CD1c-positive myeloid dendritic cell (primary cell): ENCODE results near the gene RNF32.
"Not testable (repeated sequence)": the region's sequence is repeated elsewhere in the genome, so short reads cannot be mapped to it uniquely, and the experiment has no call there.

Source experiments
- DNase-seq: peaks from one replicate; pipeline ENCODE4 v3.0.0-alpha.2; 2016; ENCODE audit errors: extremely low spot score

Gene RNF32

DNA sequence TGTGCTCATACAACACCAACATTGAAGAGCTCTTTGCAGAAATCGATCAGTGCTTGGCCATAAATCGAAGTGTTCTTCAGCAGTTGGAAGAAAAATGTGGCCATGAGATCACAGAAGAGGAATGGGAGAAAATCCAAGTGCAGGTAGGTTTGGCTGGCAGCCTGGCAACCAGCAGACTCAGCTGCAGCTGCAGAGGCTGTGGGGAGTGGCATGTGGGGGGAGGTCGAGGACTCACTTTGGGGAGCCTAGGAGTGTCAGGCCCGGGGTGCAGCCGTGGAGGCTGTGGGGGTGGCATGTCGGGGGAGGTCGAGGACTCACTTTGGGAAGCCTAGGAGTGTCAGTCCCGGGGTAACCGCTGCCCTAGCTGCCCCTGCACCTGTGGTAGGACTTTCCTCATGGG, 35.1 kb downstream of the RNF32 start:
- DNase-seq, result no peak

DNA sequence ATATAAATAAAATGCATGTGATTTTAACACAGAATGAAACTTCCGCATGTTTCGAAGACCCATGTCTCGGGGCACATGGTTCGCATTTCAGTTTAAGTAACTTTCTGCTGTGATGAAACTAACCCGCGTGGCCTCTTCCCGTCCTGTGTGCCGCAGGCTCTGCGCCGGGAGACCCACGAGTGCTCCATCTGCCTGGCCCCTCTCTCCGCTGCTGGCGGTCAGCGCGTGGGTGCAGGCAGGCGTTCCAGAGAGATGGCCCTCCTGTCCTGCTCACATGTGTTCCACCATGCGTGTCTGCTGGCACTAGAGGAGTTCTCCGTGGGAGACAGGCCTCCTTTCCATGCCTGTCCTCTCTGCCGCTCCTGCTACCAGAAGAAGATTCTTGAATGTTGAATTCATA, 35.7 kb downstream of the RNF32 start:
- no peak for DNase-seq

DNA sequence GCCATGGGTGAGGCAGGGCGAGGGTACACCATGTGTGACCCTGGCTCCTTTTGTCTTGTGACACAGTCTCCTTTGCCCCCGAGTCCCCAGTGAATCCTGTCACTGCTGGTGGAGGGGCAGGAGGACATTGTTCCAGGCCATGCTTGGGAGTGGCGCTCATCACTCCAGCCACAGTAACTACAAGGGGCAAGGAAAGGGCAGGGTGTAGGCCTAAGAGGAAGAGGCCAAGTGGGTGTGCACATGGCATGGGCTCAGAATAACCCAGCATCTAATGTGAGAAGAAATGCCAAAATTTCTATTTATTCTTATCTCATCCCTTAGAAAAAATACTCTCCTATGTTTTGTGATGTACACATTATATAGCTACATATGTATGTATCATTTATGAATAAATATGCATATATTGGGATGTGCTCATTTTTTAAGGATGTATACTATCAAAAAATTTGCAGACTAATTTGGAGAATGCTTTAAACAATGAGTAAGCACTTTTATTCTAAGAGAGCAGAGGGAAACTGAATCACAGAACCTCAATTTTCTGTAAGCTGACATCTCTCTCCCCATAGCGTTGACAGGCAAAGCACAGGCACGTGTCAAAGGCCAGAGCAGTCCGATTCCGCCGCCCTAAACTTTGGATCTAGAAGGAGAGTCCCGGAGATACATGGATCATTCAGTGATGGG, 36.9 kb downstream of the RNF32 start:
- DNase-seq, result no peak

DNA sequence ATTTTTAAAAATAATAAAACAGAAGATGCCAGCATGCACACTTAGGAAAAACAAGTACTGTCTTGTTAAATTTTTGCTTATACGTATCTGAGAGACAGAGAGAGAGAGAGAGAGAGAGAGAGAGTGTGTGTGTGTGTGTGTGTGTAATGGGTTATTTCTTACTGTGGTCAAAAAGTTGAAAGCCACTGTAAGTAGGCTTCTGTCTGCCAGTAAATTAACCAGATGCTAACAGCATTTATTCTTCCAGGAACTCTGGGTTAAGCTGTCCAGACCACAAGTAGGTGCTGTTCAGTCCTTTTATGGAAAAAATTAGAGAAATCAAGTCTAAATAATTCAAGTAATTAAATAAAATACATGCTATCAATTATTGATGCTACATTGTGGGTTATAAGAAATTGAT, 39.7 kb downstream of the RNF32 start:
- no peak for DNase-seq

DNA sequence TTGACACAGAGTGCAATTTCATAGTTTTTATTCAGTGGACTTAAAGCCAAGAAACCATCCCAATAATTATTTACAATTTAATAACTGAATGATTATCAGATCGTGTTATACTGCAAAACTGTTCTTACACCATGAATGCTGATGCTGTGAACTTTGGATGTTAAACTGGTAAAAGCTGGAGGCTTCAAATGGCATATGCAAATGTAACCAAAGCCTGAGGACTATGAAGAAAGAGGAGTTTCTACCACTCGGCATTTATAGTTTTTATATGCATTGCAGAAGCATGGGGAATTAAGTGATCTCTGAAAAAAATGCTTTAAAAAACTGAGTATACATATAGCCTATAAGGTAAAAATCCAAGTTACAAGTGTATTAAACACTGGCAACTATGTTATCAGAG, 42.4 kb downstream of the RNF32 start:
- DNase-seq, result no peak

DNA sequence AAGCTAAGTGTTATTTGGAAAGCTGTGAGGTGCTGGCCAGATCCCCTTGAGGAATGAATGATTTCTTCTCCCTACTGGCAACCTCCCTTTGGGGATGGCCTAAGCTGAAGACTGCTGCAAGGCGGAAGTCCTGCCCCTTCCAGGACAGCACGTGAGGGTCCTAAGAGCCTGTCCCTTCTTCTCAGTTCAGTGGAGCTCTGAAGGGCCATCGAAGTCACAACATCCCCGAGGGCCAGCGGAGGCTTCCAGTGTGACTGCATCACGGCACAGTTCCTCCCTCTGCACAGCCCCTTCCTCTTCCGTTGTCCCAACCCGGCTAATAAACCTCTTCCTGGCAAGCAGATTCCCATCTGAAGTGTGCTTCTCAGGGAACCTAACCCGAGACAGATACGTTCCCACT, 43.7 kb downstream of the RNF32 start:
- DNase-seq, result no peak

DNA sequence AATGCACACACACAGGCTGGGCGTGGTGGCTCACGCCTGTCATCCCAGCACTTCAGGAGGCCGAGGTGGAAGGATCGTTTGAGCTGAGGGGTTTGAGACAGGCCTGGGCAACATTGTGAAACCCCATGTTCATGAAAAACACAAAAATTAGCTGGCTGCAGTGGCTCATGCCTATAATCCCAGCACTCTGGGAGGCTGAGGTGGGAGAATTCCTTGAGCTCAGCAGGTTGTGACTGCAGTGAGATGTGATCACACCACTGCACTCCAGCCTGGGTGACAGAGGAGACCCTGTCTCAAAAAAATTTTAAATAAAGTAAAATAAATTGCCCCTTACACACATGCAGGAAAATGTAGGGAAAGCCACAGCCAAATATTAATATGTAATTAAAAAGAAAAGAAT, 44.1 kb downstream of the RNF32 start:
- DNase-seq, result no peak

DNA sequence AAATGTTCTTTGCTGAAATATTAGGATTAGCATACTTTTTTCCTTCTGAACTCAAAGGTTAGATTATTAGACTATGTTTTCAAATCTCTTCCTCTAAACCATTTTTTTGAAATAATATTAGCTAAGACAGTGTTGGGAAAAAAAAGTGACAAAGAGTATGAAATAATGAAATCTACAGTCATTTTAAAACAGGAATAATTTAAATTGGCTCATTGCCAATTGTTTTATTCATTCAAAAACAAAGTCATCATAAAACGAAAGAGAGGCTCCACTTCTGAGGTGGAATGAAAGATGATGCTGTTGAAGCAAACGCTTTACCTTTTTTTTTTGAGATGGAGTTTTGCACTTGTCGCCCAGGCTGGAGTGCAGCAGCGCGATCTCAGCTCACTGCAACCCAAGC, 51.2 kb downstream of the RNF32 start:
- DNase-seq, result no peak

DNA sequence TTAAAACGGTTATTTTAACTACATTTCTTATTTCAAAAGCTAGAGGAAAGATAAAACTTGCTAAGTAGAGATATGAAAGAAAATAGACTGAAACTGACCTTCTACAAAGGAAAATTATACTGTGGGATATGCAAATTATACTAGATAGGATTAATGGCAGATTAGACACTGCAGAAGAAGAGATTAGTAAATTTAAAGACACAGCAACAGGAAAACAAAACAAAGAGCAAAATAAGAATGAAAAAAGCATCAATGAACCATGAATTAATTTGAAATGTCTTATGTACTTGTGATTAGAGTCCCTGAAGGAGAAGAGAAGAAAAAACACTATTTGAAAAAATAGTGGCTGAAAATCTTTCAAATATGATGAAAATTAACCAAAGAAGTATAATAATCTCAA, 52.3 kb downstream of the RNF32 start:
- DNase-seq, result no peak

DNA sequence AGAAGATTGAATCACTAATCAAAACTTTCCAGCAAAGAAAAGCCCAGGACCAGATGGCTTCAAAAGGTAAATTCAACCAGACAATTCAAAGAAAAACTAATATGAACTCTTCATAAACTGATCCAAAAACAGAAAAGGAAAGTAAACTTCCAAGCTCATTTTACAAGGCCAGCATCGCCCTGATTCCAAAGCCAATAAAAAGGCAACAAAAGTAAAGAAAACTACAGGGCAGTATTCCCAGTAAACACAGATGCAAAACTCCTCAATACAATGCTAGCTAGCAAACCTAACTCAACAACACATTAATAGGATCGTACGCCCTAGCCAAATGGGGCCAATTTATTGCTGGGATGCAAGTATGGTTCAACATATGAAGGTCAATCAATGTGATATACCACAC, 53.1 kb downstream of the RNF32 start:
- DNase-seq, result no peak

DNA sequence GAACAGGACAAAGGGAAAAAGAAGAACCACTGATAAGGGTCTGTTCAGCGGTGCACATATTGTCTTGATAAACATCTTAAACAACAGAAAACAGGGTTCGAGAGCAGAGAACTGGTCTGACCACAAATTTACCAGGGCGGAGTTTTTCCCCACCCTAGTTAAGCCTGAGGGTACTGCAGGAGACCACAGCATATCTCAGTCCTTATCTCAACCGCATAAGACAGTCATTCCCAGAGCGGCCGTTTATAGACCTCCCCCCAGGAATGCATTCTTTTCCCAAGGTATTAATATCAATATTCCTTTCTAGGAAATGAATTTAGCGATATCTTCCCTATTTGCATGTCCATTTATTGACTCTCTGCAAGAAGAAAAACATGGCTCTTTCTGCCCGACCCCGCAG, 56.7 kb downstream of the RNF32 start:
- not testable (repeated sequence) for DNase-seq

DNA sequence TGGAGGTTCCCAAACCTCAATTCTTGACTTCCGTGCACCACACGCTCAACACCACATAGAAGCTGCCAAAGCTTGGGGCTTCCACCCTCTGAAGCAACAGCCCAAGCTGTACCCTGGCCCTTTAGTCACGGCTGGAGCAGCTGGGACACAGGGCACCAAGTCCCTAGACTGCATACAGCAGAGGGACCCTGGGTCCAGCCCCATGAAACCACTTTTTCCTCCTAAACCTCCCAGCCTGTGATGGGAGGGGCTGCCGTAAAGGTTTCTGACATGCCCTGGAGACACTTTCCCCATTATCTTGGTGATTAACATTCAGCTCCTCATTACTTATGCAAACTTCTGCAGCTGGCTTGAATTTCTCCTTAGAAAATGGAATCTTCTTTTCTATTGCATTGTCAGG, 57.9 kb downstream of the RNF32 start:
- not testable (repeated sequence) for DNase-seq

DNA sequence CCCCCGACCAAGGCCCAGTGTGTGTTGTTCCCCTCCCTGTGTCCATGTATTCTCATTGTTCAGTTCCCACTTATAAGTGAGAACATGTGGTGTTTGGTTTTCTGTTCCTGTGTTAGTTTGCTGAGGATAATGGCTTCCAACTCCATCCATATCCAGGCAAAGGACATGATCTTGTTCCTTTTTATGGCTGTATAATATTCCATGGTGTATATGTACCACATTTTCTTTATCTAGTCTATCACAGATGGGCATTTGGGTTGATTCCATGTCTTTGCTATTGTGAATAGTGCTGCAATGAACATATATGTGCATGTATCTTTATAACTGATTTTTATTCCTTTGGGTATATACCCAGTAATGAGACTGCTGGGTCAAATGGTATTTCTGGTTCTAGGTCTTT, 61.2 kb downstream of the RNF32 start:
- not testable (repeated sequence) for DNase-seq

DNA sequence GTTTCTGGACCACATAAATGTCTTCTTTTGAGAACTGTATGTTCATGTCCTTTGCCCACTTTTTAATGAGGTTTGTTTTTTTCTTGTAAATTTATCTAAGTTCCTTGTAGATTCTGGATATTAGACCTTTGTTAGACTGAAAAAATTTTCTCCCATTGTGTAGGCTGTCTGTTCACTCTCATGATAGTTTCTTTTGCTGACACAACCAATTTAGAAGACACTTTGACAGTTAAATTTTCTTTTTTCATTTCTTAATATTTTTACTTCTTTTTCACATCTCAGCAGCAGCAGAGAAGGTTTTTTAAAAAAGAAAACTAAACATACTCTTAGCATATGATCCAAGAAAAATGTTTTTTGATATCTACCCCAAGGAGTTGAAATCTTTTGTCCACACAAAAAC, 61.8 kb downstream of the RNF32 start:
- DNase-seq, result no peak

DNA sequence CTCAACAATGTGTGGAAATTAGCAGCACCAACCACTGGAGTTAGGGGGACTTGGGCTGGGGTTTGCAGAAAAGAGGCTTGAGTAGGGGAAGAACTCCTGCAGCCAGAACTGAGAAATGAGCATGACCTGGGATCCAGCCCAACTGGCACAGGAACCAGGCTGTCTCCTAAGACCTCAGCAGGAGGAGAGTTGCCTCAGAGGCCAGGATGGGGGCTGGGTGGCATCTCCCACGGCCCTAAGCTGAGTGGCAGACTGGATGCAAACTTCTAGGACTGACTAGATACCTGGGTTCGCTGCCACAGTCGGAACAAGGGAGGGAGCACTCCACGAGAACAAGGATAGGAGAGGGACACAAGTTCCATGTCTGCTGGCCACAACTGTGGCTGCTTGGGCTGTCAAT, 62.6 kb downstream of the RNF32 start:
- no peak for DNase-seq

DNA sequence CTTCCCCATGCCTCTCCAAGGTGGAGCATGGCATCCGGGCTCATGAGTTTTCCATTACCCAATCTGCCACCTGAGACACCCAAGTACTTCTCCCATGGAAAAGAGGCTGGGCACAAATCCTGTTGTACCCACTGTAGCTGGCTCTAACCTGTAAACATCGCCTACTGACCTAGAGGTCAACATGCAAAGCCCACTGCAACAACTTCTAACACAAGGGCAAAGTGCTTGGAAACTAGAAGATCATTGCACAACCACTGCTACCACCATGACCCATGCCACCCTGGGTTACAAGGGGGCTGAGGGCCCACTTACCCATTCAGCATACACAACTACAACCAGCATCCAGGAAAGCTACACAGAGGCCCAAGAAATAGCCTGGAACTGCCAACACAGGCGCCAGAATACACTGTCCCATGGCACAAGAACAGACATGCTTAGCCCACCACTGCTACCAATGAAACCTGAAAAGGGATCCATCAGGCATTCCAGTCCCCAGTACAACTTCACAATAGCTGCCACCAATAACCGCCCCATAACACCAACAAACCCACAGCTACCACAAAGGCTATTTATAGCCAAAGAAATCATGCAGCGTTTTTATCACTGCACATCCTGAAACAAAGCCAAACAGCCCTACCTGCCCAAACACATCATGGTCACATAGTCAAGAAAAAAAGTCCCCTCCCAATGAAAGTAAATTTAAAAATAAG, 63.4 kb downstream of the RNF32 start:
- DNase-seq, result no peak

DNA sequence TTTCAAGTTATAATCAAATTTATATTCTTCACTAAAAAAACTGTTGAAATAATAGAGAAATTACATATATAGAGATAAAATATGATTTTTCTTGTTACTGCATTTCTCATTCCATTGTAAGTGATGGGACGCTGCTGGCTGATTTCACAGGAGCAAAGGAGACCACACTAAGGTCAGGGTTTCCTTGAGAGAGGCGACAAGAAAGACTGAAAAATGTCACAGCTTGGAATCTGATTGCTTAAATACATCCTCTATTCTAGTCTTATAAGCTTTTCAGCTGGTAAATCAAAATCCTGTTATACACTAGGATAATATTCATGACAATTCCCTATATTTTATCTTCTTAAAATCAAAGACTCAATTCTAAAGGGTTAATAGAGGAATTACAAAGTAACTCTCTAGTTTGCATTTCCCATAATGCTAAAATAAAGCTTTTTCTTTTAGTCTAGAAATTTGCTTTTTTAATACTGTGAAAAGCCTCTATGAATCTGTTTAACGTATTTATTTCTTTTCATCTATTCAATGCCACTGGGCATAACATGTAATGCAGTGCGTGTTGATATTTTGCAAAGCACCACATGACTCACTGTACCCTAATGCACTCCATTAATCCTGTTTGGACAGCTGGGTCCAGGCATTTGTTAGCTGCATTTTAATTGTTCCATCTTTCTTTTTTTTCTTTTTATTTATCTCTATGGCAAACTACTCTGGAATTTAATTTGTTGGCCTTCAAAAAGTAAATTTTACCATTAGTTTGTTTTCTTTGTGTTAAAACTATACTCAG, 81.7 kb downstream of the RNF32 start:
- DNase-seq, result no peak

DNA sequence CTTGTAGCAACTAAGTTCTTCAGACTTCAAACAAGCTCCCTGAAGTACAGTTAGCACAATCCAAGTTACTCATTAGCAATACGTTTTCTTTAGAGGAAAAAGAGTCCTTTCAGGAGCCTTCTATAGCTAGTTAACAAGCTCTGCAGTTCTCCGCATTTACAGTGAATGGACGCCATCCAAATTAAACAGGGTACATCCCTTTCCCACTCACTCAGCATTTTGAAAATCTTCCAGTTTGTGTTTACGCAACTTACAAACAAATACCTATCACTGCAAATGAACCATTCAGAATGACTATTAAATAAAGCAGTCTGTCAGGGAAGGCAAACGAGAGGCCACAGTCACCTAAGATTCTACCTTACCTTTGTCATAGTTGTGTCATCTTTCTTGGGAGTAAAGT, 84.5 kb downstream of the RNF32 start:
- no peak for DNase-seq

DNA sequence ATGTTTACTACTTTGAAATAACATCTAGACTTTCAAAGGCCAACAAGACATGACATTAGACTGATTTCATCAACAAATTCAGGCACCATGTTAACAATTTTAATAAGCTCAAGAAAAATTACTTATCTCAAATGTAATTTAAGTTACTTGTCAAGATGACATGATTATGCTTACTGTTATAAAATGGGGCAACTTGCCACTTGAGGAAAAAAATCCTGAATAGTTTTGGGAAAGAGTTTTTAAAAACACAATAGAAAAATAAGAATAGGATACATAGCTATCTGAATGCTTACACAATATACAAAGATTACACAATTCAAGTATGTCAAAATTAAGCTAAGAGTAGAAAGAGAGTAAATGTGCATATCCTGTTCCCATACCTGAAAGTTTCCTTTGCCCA, 85.4 kb downstream of the RNF32 start:
- no peak for DNase-seq
